ENCODE data around the gene ESR2. TPM values are rescaled to one million over a fixed set of nuclear protein-coding genes. Genes with fewer than 3 reads are reported as not detected.

ESR2 gene
- polyA plus RNA-seq, 3 donors, result 0.04 TPM; not detected in 2

- Histone ChIP-seq H3K4me2 (replicated peaks; ENCODE audit: extremely low read depth, low read length, poor library complexity, severe bottlenecking) (no peak overlapping the region), H4K20me1 (ENCODE audit: insufficient read depth, low read length) (no peaks in the 10 kb centered on the region), H3K4me3 (replicated peaks in 1 of 3; ENCODE audit: low read depth in 2 of 3, low read length in 3 of 3) (no peak overlapping the region), H3K36me3 (replicated peaks in 1 of 2; ENCODE audit: control insufficient read depth in 1 of 2, insufficient read depth in 2 of 2, low read length in 2 of 2) (no peaks in the 10 kb centered on the region), H3K27ac (ENCODE audit: low read depth in 1 of 2, low read length in 2 of 2) (no peak overlapping the region), H3K4me1 (ENCODE audit: control insufficient read depth in 1 of 2, insufficient read depth in 2 of 2, low read length in 2 of 2) (no peaks in the 10 kb centered on the region), H3K79me2 (ENCODE audit: insufficient read depth, low read length) (no peaks in the 10 kb centered on the region), H2AFZ (ENCODE audit: insufficient read depth, low read depth, low read length, poor library complexity, severe bottlenecking) (no peak overlapping the region), H3K9ac (ENCODE audit: insufficient read depth, low read length, poor library complexity, severe bottlenecking) (no peak overlapping the region), H3K9me3 (replicated peaks in 1 of 2; ENCODE audit: control insufficient read depth in 1 of 2, insufficient read depth in 1 of 2, low read length in 2 of 2) (no peaks in the 10 kb centered on the region), H3K27me3 (ENCODE audit: control insufficient read depth in 2 of 2, insufficient read depth in 2 of 2, low read length in 2 of 2) (no peaks in the 10 kb centered on the region)
- Mint-ChIP-seq H3K27ac (no peak overlapping the region), H3K36me3 (no peaks in the 10 kb centered on the region), H3K4me1 (no peaks in the 10 kb centered on the region), H3K9me3 (no peaks in the 10 kb centered on the region), H3K4me3 (no peak overlapping the region), H3K27me3 (ENCODE audit: low read depth in 3 of 3) (peaks cover 1 to 4% (median 2%) of the 10 kb centered on the region in 3 donors)
- DNase-seq, result no peak
- TF ChIP-seq CTCF (IDR thresholded peaks at IDR 0.05), result no peak
- intact Hi-C loops (cut with micrococcal nuclease), result no loop called here
Measured at GRCh38 chr14:64119980-64120379, 174.2 kb downstream of the ESR2 start.

GRCh38 chr14:64119500-64119899 is 174.7 kb downstream of the ESR2 start:
- H3K27me3 ChIP-seq (ENCODE audit: control insufficient read depth in 2 of 2, insufficient read depth in 2 of 2, low read length in 2 of 2), result no peaks in the 10 kb centered on the region
- no peaks in the 10 kb centered on the region for H4K20me1 ChIP-seq (ENCODE audit: insufficient read depth, low read length)
- no peak for DNase-seq
- H2AFZ ChIP-seq (ENCODE audit: insufficient read depth, low read depth, low read length, poor library complexity, severe bottlenecking), result no peak overlapping the region
- intact Hi-C loops (cut with micrococcal nuclease), result no loop called here
- H3K9me3 ChIP-seq (replicated peaks in 1 of 2; ENCODE audit: control insufficient read depth in 1 of 2, insufficient read depth in 1 of 2, low read length in 2 of 2), result no peaks in the 10 kb centered on the region
- peaks cover 1 to 4% (median 2%) of the 10 kb centered on the region in 3 donors for H3K27me3 Mint-ChIP-seq (ENCODE audit: low read depth in 3 of 3)
- no peaks in the 10 kb centered on the region for H3K4me1 ChIP-seq (ENCODE audit: control insufficient read depth in 1 of 2, insufficient read depth in 2 of 2, low read length in 2 of 2)
- H3K4me1 Mint-ChIP-seq, result no peaks in the 10 kb centered on the region
- no peaks in the 10 kb centered on the region for H3K9me3 Mint-ChIP-seq
- 100% methylated on average over 1 of the region's 2 CpGs for WGBS (ENCODE audit: insufficient coverage)
- H3K79me2 ChIP-seq (ENCODE audit: insufficient read depth, low read length), result no peaks in the 10 kb centered on the region
- H3K27ac ChIP-seq (ENCODE audit: low read depth in 1 of 2, low read length in 2 of 2), result no peak overlapping the region
- no peak overlapping the region for H3K9ac ChIP-seq (ENCODE audit: insufficient read depth, low read length, poor library complexity, severe bottlenecking)
- no peak overlapping the region for H3K4me3 ChIP-seq (replicated peaks in 1 of 3; ENCODE audit: low read depth in 2 of 3, low read length in 3 of 3)
- no peak for TF ChIP-seq CTCF (IDR thresholded peaks at IDR 0.05)
- no peak overlapping the region for H3K4me2 ChIP-seq (replicated peaks; ENCODE audit: extremely low read depth, low read length, poor library complexity, severe bottlenecking)
- no peaks in the 10 kb centered on the region for H3K36me3 ChIP-seq (replicated peaks in 1 of 2; ENCODE audit: control insufficient read depth in 1 of 2, insufficient read depth in 2 of 2, low read length in 2 of 2)
- no peak overlapping the region for H3K27ac Mint-ChIP-seq
- H3K4me3 Mint-ChIP-seq, result no peak overlapping the region
- H3K36me3 Mint-ChIP-seq, result no peaks in the 10 kb centered on the region

Measured in CD14-positive monocyte (primary cell).